ENCODE results near the gene CIAO2A.

CIAO2A gene

GRCh38 chr15:64045774-64046420 lies 47.7 kb downstream of the CIAO2A start:
- Mint-ChIP-seq H3K36me3 (ENCODE audit: low read depth) (no peaks in the 10 kb centered on the region), H3K27me3 (peaks cover 19% of the 10 kb centered on the region), H3K4me3 (peak overlapping the region; percentile 62), H3K27ac (no peak overlapping the region), H3K9me3 (no peaks in the 10 kb centered on the region), H3K4me1 (ENCODE audit: low read depth) (peaks cover 16% of the 10 kb centered on the region)

DNA sequence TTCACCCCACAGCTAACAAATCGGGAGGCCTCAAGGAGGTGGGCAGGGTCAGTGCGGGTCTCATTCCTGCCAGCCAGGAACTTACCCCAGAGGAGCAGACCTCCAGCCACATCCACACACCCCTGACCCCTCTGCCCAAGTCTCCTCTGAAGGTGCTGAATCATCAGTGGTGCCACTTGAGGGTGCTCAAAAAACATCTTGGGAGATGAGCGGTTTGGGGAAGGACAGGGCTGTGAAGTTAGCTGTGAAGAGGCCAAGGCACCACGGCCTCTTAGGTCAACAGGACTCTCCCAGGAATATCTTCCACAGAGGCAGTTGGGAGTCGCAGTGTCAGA lies 48.6 kb downstream of the CIAO2A start:
- H3K4me1 Mint-ChIP-seq (ENCODE audit: low read depth): peaks cover 16% of the 10 kb centered on the region
- H3K27me3 Mint-ChIP-seq: peaks cover 19% of the 10 kb centered on the region
- no peaks in the 10 kb centered on the region for H3K36me3 Mint-ChIP-seq (ENCODE audit: low read depth)
- no peak overlapping the region for H3K4me3 Mint-ChIP-seq
- no peaks in the 10 kb centered on the region for H3K9me3 Mint-ChIP-seq
- H3K27ac Mint-ChIP-seq: no peak overlapping the region

- H3K4me3 Mint-ChIP-seq: no peak overlapping the region
- peaks cover 16% of the 10 kb centered on the region for H3K4me1 Mint-ChIP-seq (ENCODE audit: low read depth)
- no peak overlapping the region for H3K27ac Mint-ChIP-seq
These were observed 49.1 kb downstream of the CIAO2A start for GRCh38 chr15:64044300-64045100.

GRCh38 chr15:64038878-64039610 lies 54.6 kb downstream of the CIAO2A start:
- H3K27me3 Mint-ChIP-seq: no peaks in the 10 kb centered on the region
- H3K4me3 Mint-ChIP-seq: no peak overlapping the region
- no peaks in the 10 kb centered on the region for H3K4me1 Mint-ChIP-seq (ENCODE audit: low read depth)
- H3K36me3 Mint-ChIP-seq (ENCODE audit: low read depth): no peaks in the 10 kb centered on the region
- no peaks in the 10 kb centered on the region for H3K9me3 Mint-ChIP-seq
- no peak overlapping the region for H3K27ac Mint-ChIP-seq

More at GRCh38 chr15:64044300-64045100, 49.1 kb downstream of the CIAO2A start:
- peaks cover 19% of the 10 kb centered on the region for H3K27me3 Mint-ChIP-seq
- no peaks in the 10 kb centered on the region for H3K36me3 Mint-ChIP-seq (ENCODE audit: low read depth)
- no peaks in the 10 kb centered on the region for H3K9me3 Mint-ChIP-seq

DNA sequence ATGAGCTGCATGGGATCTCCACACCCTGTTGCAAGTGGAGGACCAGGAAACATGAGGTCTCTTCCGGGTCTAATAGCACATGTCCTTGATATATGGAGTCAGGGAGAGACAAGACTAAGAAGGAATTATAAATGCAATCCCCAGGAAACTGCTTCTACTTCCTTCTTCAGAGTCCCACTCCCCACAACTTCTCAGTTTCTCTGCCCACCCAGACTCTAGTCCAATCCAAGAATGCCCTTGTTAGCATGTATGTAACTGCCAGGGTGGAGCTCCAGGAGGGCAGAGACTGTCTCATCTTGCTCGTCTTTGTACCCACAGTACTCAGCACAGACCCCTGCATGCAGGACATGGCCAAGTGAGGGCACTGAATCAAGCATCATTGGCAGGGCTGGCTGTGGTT lies 55.7 kb downstream of the CIAO2A start:
- H3K4me3 Mint-ChIP-seq: no peak overlapping the region
- H3K27me3 Mint-ChIP-seq: no peaks in the 10 kb centered on the region
- H3K27ac Mint-ChIP-seq: no peak overlapping the region
- no peaks in the 10 kb centered on the region for H3K36me3 Mint-ChIP-seq (ENCODE audit: low read depth)
- no peaks in the 10 kb centered on the region for H3K9me3 Mint-ChIP-seq
- H3K4me1 Mint-ChIP-seq (ENCODE audit: low read depth): peaks cover 3% of the 10 kb centered on the region

DNA sequence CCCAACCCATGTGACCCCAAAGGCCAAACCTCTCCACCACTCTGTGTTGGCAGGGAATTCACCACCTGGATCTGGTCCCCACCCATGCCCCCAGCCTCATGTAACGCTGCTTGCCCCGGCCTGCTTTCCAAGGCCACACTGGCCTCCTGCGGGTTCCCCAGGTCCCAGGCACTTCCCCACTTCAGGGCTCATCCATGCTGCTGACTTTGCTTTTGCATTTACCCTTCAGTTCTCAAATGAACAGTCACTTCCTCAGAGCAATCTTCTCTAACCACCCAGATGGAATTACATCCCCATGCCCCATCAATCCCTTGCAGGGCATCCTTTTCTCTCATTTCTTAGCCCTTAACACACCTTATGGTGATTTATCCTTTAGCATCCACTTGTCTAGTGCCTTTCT lies 56.5 kb downstream of the CIAO2A start:
- no peaks in the 10 kb centered on the region for H3K9me3 Mint-ChIP-seq
- no peaks in the 10 kb centered on the region for H3K36me3 Mint-ChIP-seq (ENCODE audit: low read depth)
- H3K27me3 Mint-ChIP-seq: no peaks in the 10 kb centered on the region
- no peak overlapping the region for H3K4me3 Mint-ChIP-seq
- H3K4me1 Mint-ChIP-seq (ENCODE audit: low read depth): peaks cover 8% of the 10 kb centered on the region
- no peak overlapping the region for H3K27ac Mint-ChIP-seq

DNA sequence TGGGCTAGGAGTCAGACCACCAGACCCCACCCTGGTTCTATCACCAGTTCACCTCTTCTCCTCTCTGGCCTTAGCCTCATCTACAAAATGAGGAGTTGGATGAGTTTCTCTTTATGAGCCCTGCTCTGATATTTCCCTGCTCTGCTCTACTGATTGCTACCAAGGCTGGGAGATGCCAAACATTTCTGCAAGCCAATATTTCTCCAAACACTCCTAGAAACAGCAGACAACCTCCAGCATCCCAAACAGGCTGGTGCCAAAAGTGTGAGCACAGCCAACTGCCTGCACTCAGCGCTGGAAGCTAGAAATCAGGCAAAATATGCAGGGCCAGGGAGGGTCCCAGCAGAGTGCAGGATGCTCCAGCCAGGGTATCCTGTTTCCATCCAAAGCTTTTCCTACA lies 58.1 kb downstream of the CIAO2A start:
- H3K36me3 Mint-ChIP-seq (ENCODE audit: low read depth): no peaks in the 10 kb centered on the region
- H3K27me3 Mint-ChIP-seq: no peaks in the 10 kb centered on the region
- peaks cover 14% of the 10 kb centered on the region for H3K4me1 Mint-ChIP-seq (ENCODE audit: low read depth)
- H3K4me3 Mint-ChIP-seq: no peak overlapping the region
- H3K27ac Mint-ChIP-seq: no peak overlapping the region
- no peaks in the 10 kb centered on the region for H3K9me3 Mint-ChIP-seq

DNA sequence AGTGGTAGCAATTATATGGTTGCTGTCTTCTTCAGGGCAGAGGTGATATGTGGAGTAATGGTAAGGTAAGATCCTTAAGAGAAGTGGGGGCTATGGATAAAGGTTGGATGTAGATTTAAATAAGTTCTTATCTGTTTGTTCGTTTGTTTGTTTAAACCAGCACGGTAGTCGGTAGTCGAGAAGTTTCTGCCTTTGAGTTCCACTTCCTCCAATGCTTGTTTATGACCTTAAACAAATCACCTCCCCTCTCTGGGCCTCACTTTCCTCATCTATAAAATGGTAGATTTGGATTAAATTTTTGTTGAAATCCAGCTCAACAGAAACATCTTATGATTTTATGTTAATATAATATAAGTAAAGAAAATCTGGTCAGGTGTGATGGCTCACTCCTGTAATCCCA lies 59.1 kb downstream of the CIAO2A start:
- no peak overlapping the region for H3K27ac Mint-ChIP-seq
- peaks cover 23% of the 10 kb centered on the region for H3K4me1 Mint-ChIP-seq (ENCODE audit: low read depth)
- no peak overlapping the region for H3K4me3 Mint-ChIP-seq
- no peaks in the 10 kb centered on the region for H3K36me3 Mint-ChIP-seq (ENCODE audit: low read depth)
- H3K27me3 Mint-ChIP-seq: no peaks in the 10 kb centered on the region
- H3K9me3 Mint-ChIP-seq: no peaks in the 10 kb centered on the region

GRCh38 chr15:64032329-64032728 lies 61.3 kb downstream of the CIAO2A start:
- Mint-ChIP-seq H3K27me3 (no peaks in the 10 kb centered on the region), H3K4me3 (no peak overlapping the region), H3K27ac (no peak overlapping the region), H3K4me1 (ENCODE audit: low read depth) (peaks cover 42% of the 10 kb centered on the region), H3K36me3 (ENCODE audit: low read depth) (no peaks in the 10 kb centered on the region), H3K9me3 (no peaks in the 10 kb centered on the region)

DNA sequence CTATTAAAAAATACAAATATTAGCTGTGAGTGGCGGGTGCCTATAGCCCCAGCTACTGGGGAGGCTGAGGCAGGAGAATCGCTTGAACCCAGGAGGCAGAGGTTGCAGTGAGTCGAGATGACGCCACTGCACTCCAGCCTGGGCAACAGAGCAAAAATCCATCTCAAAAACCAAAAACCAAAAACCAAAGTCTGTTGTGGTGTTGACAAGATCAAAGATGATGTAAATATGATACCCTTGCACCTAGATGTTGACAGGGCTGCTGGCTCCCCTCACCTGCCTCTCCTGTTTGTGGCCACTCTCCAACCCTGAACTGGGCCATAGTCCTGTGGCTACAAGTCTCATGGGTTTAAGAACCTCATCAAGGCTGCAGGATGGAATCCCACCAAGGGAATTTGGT lies 63.5 kb downstream of the CIAO2A start:
- Mint-ChIP-seq H3K9me3 (no peaks in the 10 kb centered on the region), H3K36me3 (ENCODE audit: low read depth) (no peaks in the 10 kb centered on the region), H3K4me3 (no peak overlapping the region), H3K27ac (no peak overlapping the region), H3K27me3 (no peaks in the 10 kb centered on the region), H3K4me1 (ENCODE audit: low read depth) (peaks cover 42% of the 10 kb centered on the region)

GRCh38 chr15:64029633-64030032 lies 64.0 kb downstream of the CIAO2A start:
- H3K27ac Mint-ChIP-seq: peak overlapping the region; percentile 26
- H3K4me1 Mint-ChIP-seq (ENCODE audit: low read depth): peaks cover 42% of the 10 kb centered on the region
- no peak overlapping the region for H3K4me3 Mint-ChIP-seq
- H3K27me3 Mint-ChIP-seq: no peaks in the 10 kb centered on the region
- H3K36me3 Mint-ChIP-seq (ENCODE audit: low read depth): no peaks in the 10 kb centered on the region
- H3K9me3 Mint-ChIP-seq: no peaks in the 10 kb centered on the region

GRCh38 chr15:64029110-64029509 lies 64.5 kb downstream of the CIAO2A start:
- Mint-ChIP-seq H3K9me3 (no peaks in the 10 kb centered on the region), H3K27ac (peak overlapping the region; percentile 26), H3K36me3 (ENCODE audit: low read depth) (no peaks in the 10 kb centered on the region), H3K4me3 (no peak overlapping the region), H3K4me1 (ENCODE audit: low read depth) (peaks cover 42% of the 10 kb centered on the region), H3K27me3 (no peaks in the 10 kb centered on the region)

GRCh38 chr15:64026591-64026990 lies 67.0 kb downstream of the CIAO2A start:
- Mint-ChIP-seq H3K27ac (no peak overlapping the region), H3K27me3 (no peaks in the 10 kb centered on the region), H3K4me3 (no peak overlapping the region), H3K9me3 (no peaks in the 10 kb centered on the region), H3K36me3 (ENCODE audit: low read depth) (no peaks in the 10 kb centered on the region), H3K4me1 (ENCODE audit: low read depth) (peaks cover 29% of the 10 kb centered on the region)

DNA sequence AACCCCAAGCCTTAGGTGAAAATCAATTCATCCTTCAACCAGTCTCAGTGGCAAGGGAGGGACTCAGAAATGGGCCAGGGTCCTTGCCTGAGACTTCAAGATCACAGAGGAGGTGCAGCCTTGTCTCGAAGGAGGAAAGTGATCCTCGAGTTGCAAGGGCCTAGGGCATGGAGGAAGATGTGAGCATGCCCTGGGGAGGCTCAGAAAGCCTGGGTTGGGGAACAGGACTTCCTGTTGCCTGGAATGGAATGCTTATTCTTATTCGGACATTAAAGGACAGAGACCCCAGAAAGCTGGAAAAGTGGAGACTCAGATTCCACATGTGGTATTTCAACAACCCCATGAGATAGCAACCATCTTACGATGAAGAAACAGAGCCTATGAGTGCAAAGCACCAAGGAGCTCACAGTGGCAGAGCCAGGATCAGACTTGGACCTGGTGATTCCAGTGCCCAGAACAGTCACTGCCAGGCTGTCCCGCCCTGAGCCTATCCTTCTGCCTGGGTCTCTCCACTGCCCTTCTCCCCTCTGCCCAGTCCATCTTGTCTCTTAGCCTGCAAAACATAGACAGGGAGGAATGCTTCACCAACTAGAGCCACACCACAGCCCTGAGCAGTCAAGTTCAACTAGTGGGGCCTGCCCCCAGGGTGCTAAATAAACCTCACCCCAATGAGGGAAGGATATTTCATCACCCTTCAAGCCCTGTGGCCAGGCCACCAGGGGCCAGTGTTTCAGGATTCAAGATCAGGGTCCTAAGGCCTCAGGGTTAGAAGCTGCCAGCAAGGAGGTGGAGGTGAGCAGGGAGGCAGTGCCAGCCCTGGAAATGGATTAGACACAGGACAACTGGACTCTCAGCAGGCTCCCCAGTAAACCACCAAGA lies 69.2 kb downstream of the CIAO2A start:
- Mint-ChIP-seq H3K4me1 (ENCODE audit: low read depth) (peaks cover 18% of the 10 kb centered on the region), H3K4me3 (no peak overlapping the region), H3K27me3 (no peaks in the 10 kb centered on the region), H3K36me3 (ENCODE audit: low read depth) (no peaks in the 10 kb centered on the region), H3K27ac (peak overlapping the region; percentile 19), H3K9me3 (no peaks in the 10 kb centered on the region)

Measured in stimulated activated naive CD8-positive, alpha-beta T cell treated with anti-CD3 and anti-CD28 coated beads, Interleukin-15, Interleukin-2, amounts not matched to agents 100 ng/mL and 50 ng/mL, for 24 hours (primary cell).